Measurements from ENCODE around the gene CHST8. TPM values are rescaled to one million over a fixed set of nuclear protein-coding genes. Genes with fewer than 3 reads are reported as not detected.

The CHST8 gene
- total and polyA plus RNA-seq, 2 of the 13 experiments (the other 11 are each of a cell fraction or from before 2014, with no cell fraction given), result not detected

DNA sequence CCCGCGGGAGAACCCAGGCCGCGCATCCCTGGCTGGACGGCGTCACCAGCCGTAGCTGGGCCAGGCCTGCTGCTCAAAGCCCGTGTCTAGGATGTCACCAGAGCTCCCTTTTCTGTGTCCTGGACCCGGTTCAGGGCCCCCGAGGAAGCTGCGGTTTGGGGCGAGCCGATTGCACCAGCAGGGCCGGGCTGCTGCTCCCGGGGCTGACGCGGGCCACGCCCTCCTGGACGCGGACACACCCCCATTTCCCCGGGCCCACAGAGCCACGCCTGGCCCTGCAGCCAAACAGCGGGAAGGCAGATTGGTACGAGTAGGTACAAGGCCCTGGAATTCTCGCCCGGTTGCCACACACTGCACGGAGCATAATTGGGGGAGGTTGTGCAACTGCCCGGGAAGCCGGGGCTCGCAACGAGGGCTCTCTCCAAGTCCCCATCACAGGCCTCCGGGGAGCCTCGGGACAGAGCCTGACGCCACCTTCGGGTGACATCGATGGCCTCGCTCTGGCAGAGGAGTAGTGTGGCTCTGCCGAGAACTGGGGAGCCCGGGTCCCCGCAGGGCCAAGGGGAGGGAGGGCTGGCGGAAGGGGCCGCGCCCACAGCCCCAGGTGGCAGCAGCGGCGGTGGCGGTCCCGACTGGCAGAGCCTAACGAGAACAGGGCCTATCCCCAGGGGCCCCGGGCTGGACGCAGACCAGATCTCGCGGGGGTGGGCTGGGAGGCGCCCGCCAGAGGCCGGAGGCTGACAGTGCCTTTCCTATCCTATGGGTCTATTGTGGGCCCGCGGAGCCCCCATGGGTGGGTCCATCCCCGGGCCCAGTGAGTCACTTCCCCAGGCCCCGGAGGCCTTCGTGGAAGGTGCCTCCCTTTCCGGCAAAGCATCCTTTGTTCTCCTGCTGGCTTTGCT is 198.4 kb downstream of the CHST8 start (continued):
- TF ChIP-seq, protein P1, sequence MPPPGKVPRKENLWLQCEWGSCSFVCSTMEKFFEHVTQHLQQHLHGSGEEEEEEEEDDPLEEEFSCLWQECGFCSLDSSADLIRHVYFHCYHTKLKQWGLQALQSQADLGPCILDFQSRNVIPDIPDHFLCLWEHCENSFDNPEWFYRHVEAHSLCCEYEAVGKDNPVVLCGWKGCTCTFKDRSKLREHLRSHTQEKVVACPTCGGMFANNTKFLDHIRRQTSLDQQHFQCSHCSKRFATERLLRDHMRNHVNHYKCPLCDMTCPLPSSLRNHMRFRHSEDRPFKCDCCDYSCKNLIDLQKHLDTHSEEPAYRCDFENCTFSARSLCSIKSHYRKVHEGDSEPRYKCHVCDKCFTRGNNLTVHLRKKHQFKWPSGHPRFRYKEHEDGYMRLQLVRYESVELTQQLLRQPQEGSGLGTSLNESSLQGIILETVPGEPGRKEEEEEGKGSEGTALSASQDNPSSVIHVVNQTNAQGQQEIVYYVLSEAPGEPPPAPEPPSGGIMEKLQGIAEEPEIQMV (CRISPR knock-in tag; IDR thresholded peaks at IDR 0.05; ENCODE audit: low read depth), result no peak
- TF ChIP-seq ASH2L (IDR thresholded peaks at IDR 0.05; ENCODE audit: insufficient read length, low read depth, low read length) (no peak), ZNF124 (CRISPR knock-in tag; IDR thresholded peaks at IDR 0.05) (no peak), PAX8 (CRISPR knock-in tag; IDR thresholded peaks at IDR 0.05; ENCODE audit: borderline replicate concordance) (no peak), NRL (CRISPR knock-in tag; IDR thresholded peaks at IDR 0.05; ENCODE audit: borderline replicate concordance) (no peak), U2AF2 (IDR thresholded peaks at IDR 0.05; ENCODE audit: low read depth, low read length) (no peak)
- TF ChIP-seq, protein P2, sequence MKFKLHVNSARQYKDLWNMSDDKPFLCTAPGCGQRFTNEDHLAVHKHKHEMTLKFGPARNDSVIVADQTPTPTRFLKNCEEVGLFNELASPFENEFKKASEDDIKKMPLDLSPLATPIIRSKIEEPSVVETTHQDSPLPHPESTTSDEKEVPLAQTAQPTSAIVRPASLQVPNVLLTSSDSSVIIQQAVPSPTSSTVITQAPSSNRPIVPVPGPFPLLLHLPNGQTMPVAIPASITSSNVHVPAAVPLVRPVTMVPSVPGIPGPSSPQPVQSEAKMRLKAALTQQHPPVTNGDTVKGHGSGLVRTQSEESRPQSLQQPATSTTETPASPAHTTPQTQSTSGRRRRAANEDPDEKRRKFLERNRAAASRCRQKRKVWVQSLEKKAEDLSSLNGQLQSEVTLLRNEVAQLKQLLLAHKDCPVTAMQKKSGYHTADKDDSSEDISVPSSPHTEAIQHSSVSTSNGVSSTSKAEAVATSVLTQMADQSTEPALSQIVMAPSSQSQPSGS (CRISPR knock-in tag; IDR thresholded peaks at IDR 0.05), result no peak
- TF ChIP-seq, protein P3, sequence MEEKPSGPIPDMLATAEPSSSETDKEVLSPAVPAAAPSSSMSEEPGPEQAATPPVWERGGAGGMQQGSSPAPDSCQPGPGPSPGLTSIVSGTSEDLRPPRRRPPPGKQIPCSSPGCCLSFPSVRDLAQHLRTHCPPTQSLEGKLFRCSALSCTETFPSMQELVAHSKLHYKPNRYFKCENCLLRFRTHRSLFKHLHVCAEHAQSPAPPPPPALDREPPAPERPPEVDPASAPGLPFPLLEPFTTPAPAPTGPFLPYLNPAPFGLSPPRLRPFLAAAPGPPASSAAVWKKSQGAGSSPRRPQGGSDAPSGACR (CRISPR knock-in tag; IDR thresholded peaks at IDR 0.05), result no peak
- TF ChIP-seq, protein P4, sequence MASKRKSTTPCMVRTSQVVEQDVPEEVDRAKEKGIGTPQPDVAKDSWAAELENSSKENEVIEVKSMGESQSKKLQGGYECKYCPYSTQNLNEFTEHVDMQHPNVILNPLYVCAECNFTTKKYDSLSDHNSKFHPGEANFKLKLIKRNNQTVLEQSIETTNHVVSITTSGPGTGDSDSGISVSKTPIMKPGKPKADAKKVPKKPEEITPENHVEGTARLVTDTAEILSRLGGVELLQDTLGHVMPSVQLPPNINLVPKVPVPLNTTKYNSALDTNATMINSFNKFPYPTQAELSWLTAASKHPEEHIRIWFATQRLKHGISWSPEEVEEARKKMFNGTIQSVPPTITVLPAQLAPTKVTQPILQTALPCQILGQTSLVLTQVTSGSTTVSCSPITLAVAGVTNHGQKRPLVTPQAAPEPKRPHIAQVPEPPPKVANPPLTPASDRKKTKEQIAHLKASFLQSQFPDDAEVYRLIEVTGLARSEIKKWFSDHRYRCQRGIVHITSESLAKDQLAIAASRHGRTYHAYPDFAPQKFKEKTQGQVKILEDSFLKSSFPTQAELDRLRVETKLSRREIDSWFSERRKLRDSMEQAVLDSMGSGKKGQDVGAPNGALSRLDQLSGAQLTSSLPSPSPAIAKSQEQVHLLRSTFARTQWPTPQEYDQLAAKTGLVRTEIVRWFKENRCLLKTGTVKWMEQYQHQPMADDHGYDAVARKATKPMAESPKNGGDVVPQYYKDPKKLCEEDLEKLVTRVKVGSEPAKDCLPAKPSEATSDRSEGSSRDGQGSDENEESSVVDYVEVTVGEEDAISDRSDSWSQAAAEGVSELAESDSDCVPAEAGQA (IDR thresholded peaks at IDR 0.05; ENCODE audit: low read depth), result no peak
- TF ChIP-seq, protein P4 (CRISPR knock-in tag; IDR thresholded peaks at IDR 0.05; ENCODE audit: borderline replicate concordance), result no peak

Data from HepG2 (cell line).